Measurements from ENCODE around the gene CCDC87. TPM values are rescaled to one million over a fixed set of nuclear protein-coding genes. Genes with fewer than 3 reads are reported as not detected.
A peak's percentile ranks its signal among the peaks of the same experiment; 100 is the strongest.
"Not testable (repeated sequence)": the region's sequence is repeated elsewhere in the genome, so short reads cannot be mapped to it uniquely, and the experiment has no call there.

Gene CCDC87
- 0.15 TPM for polyA plus RNA-seq (2013, experiment 1 of 2)
- polyA plus RNA-seq (2013, experiment 2 of 2): 0.20 TPM

- WGBS, 2 experiments (ENCODE audit: insufficient coverage in 2 of 2): 17 to 23% methylated on average over 54 to 65 of the region's 68 CpGs
Measured at GRCh38 chr11:66592457-66593302, at the start of gene CCDC87, which contains the start of gene CCS. CCDC87 (minus strand) TSS chr11:66593063; CDS start chr11:66593015, 48 bp downstream. CCS (plus strand) TSS chr11:66593185; CDS start chr11:66593262, 77 bp downstream.

GRCh38 chr11:66641834-66642233, 49.0 kb upstream of the CCDC87 start:
- no peak overlapping the region for H3K27ac ChIP-seq (ENCODE audit: low read depth, low read length, severe bottlenecking)
- 40 to 80% methylated on average over 1 of the region's 3 CpGs for WGBS, 2 experiments (ENCODE audit: insufficient coverage in 2 of 2)
- H3K9me3 ChIP-seq (ENCODE audit: control insufficient read depth, low read length): no peaks in the 10 kb centered on the region
- H3K4me1 ChIP-seq (ENCODE audit: control insufficient read depth, insufficient read depth, low read length, poor library complexity, severe bottlenecking): peaks cover 28% of the 10 kb centered on the region
- peak overlapping the region; percentile 96 for H3K4me3 ChIP-seq (ENCODE audit: extremely low read depth, insufficient read depth, low read length, poor library complexity, severe bottlenecking)
- H3K36me3 ChIP-seq (ENCODE audit: control insufficient read depth, insufficient read depth, low read length): peaks cover 74% of the 10 kb centered on the region

More at GRCh38 chr11:66592457-66593302, at the start of gene CCDC87, which contains the start of gene CCS:
- H3K4me1 ChIP-seq (ENCODE audit: control insufficient read depth, insufficient read depth, low read length, poor library complexity, severe bottlenecking): no peaks in the 10 kb centered on the region
- H3K36me3 ChIP-seq (ENCODE audit: control insufficient read depth, insufficient read depth, low read length): no peaks in the 10 kb centered on the region
- H3K4me3 ChIP-seq (ENCODE audit: extremely low read depth, insufficient read depth, low read length, poor library complexity, severe bottlenecking): peak within 1 kb of the TSS; percentile 70
- peak within 1 kb of the TSS; percentile 80 for H3K27ac ChIP-seq (ENCODE audit: low read depth, low read length, severe bottlenecking)
- H3K9me3 ChIP-seq (ENCODE audit: control insufficient read depth, low read length): peaks cover 20% of the 10 kb centered on the region

GRCh38 chr11:66639814-66640340, 47.0 kb upstream of the CCDC87 start:
- H3K9me3 ChIP-seq (ENCODE audit: control insufficient read depth, low read length); H3K27ac ChIP-seq (ENCODE audit: low read depth, low read length, severe bottlenecking): not testable (repeated sequence)
- WGBS, 2 experiments (ENCODE audit: insufficient coverage in 2 of 2): 85 to 88% methylated on average over 7 of the region's 10 CpGs
- Histone ChIP-seq H3K36me3 (ENCODE audit: control insufficient read depth, insufficient read depth, low read length) (peaks cover 68% of the 10 kb centered on the region), H3K4me3 (ENCODE audit: extremely low read depth, insufficient read depth, low read length, poor library complexity, severe bottlenecking) (peak overlapping the region; percentile 96), H3K4me1 (ENCODE audit: control insufficient read depth, insufficient read depth, low read length, poor library complexity, severe bottlenecking) (peaks cover 28% of the 10 kb centered on the region)

- H3K27ac ChIP-seq (ENCODE audit: low read depth, low read length, severe bottlenecking): peak overlapping the region; percentile 96
- peaks cover 67% of the 10 kb centered on the region for H3K36me3 ChIP-seq (ENCODE audit: control insufficient read depth, insufficient read depth, low read length)
- H3K9me3 ChIP-seq (ENCODE audit: control insufficient read depth, low read length): no peaks in the 10 kb centered on the region
- 0 to 1% methylated on average over 19 to 20 of the region's 27 CpGs for WGBS, 2 experiments (ENCODE audit: insufficient coverage in 2 of 2)
- peaks cover 28% of the 10 kb centered on the region for H3K4me1 ChIP-seq (ENCODE audit: control insufficient read depth, insufficient read depth, low read length, poor library complexity, severe bottlenecking)
- H3K4me3 ChIP-seq (ENCODE audit: extremely low read depth, insufficient read depth, low read length, poor library complexity, severe bottlenecking): peak overlapping the region; percentile 96
Measured at GRCh38 chr11:66639066-66639813, 46.4 kb upstream of the CCDC87 start.

- H3K4me1 ChIP-seq (ENCODE audit: control insufficient read depth, insufficient read depth, low read length, poor library complexity, severe bottlenecking): peaks cover 28% of the 10 kb centered on the region
- 0% methylated on average over 50 to 62 of the region's 63 CpGs for WGBS, 2 experiments (ENCODE audit: insufficient coverage in 2 of 2)
- H3K27ac ChIP-seq (ENCODE audit: low read depth, low read length, severe bottlenecking): peak within 1 kb of the TSS; percentile 96
- H3K9me3 ChIP-seq (ENCODE audit: control insufficient read depth, low read length): no peaks in the 10 kb centered on the region
- H3K4me3 ChIP-seq (ENCODE audit: extremely low read depth, insufficient read depth, low read length, poor library complexity, severe bottlenecking): peak within 1 kb of the TSS; percentile 96
- peaks cover 67% of the 10 kb centered on the region for H3K36me3 ChIP-seq (ENCODE audit: control insufficient read depth, insufficient read depth, low read length)
Measured at GRCh38 chr11:66638177-66639065, 45.6 kb upstream of the CCDC87 start, which contains the start of gene RBM4. RBM4 (plus strand) TSS chr11:66638703; CDS start chr11:66639712, 1,009 bp downstream.

GRCh38 chr11:66637557-66638176, 44.8 kb upstream of the CCDC87 start:
- Histone ChIP-seq H3K36me3 (ENCODE audit: control insufficient read depth, insufficient read depth, low read length) (peaks cover 67% of the 10 kb centered on the region), H3K4me1 (ENCODE audit: control insufficient read depth, insufficient read depth, low read length, poor library complexity, severe bottlenecking) (peaks cover 28% of the 10 kb centered on the region), H3K9me3 (ENCODE audit: control insufficient read depth, low read length) (no peaks in the 10 kb centered on the region), H3K4me3 (ENCODE audit: extremely low read depth, insufficient read depth, low read length, poor library complexity, severe bottlenecking) (peak overlapping the region; percentile 96), H3K27ac (ENCODE audit: low read depth, low read length, severe bottlenecking) (peak overlapping the region; percentile 85)
- 52 to 61% methylated on average over 7 to 8 of the region's 12 CpGs for WGBS, 2 experiments (ENCODE audit: insufficient coverage in 2 of 2)

- Histone ChIP-seq H3K9me3 (ENCODE audit: control insufficient read depth, low read length) (no peaks in the 10 kb centered on the region), H3K27ac (ENCODE audit: low read depth, low read length, severe bottlenecking) (peak overlapping the region; percentile 0), H3K36me3 (ENCODE audit: control insufficient read depth, insufficient read depth, low read length) (peaks cover 68% of the 10 kb centered on the region), H3K4me3 (ENCODE audit: extremely low read depth, insufficient read depth, low read length, poor library complexity, severe bottlenecking) (no peak overlapping the region), H3K4me1 (ENCODE audit: control insufficient read depth, insufficient read depth, low read length, poor library complexity, severe bottlenecking) (peaks cover 25% of the 10 kb centered on the region)
- WGBS, 2 experiments (ENCODE audit: insufficient coverage in 2 of 2): 100% methylated on average over 3 of the region's 3 CpGs
Measured at GRCh38 chr11:66636411-66636810, 43.5 kb upstream of the CCDC87 start.

GRCh38 chr11:66632952-66633351, 40.1 kb upstream of the CCDC87 start:
- H3K9me3 ChIP-seq (ENCODE audit: control insufficient read depth, low read length): no peaks in the 10 kb centered on the region
- no peak overlapping the region for H3K4me3 ChIP-seq (ENCODE audit: extremely low read depth, insufficient read depth, low read length, poor library complexity, severe bottlenecking)
- H3K4me1 ChIP-seq (ENCODE audit: control insufficient read depth, insufficient read depth, low read length, poor library complexity, severe bottlenecking): peaks cover 9% of the 10 kb centered on the region
- WGBS, 2 experiments (ENCODE audit: insufficient coverage in 2 of 2): 89% methylated on average over 1 of the region's 2 CpGs; no CpG with 5 or more reads in 1 of the 2 experiments
- H3K27ac ChIP-seq (ENCODE audit: low read depth, low read length, severe bottlenecking): no peak overlapping the region
- peaks cover 85% of the 10 kb centered on the region for H3K36me3 ChIP-seq (ENCODE audit: control insufficient read depth, insufficient read depth, low read length)

- whole genome bisulfite sequencing, 2 experiments (ENCODE audit: insufficient coverage in 2 of 2): 92 to 93% methylated on average over 3 to 6 of the region's 6 CpGs
- Histone ChIP-seq H3K27ac (ENCODE audit: low read depth, low read length, severe bottlenecking) (no peak overlapping the region), H3K4me3 (ENCODE audit: extremely low read depth, insufficient read depth, low read length, poor library complexity, severe bottlenecking) (no peak overlapping the region)
Measured at GRCh38 chr11:66631883-66632282, 39.0 kb upstream of the CCDC87 start.

More at GRCh38 chr11:66631883-66632282, 39.0 kb upstream of the CCDC87 start:
- no peaks in the 10 kb centered on the region for H3K4me1 ChIP-seq (ENCODE audit: control insufficient read depth, insufficient read depth, low read length, poor library complexity, severe bottlenecking)
- no peaks in the 10 kb centered on the region for H3K9me3 ChIP-seq (ENCODE audit: control insufficient read depth, low read length)
- H3K36me3 ChIP-seq (ENCODE audit: control insufficient read depth, insufficient read depth, low read length): peaks cover 92% of the 10 kb centered on the region

All from mesodermal cell (in vitro differentiated cells).